H1 (cell line): ENCODE measurements around the gene CDX2. TPM values are rescaled to one million over a fixed set of nuclear protein-coding genes. Genes with fewer than 3 reads are reported as not detected.
A peak's percentile ranks its signal among the peaks of the same experiment; 100 is the strongest.

ENCODE experiments used
- CTCF ChIA-PET: fragments of 300-600 bp; sonication (Branson Sonifier 250); formaldehyde crosslinking; loops from one replicate; lab custom pipeline; 2021; ENCODE audit not compliant: partially characterized antibody; lab: Charles Lee
- POLR2A ChIA-PET: fragments of 300-600 bp; sonication (Branson Sonifier 250); formaldehyde crosslinking; loops from one replicate; lab custom pipeline; 2021; ENCODE audit warnings: inconsistent platforms; ENCODE audit not compliant: partially characterized antibody; lab: Charles Lee
- DNase-seq, 2 experiments: peaks; one replicate each; pipeline versions ENCODE4 v3.0.0 to v3.0.0-alpha.2; 2010 to 2022; ENCODE audit warnings: low spot score in 2 of 2, low read depth in 1 of 2, mixed read lengths in 1 of 2
- FAIRE-seq: peaks from 2 replicates; lab custom pipeline; 2011; peaks lifted over from hg19 to GRCh38; lab: Jason Lieb, UNC
- H2AFZ ChIP-seq: 2 replicates; pipeline ENCODE4 v1.8.1; 2012; ENCODE audit warnings: low read length, inconsistent platforms
- H2AK5ac ChIP-seq: 2 replicates; pipeline ENCODE4 v1.6.1; 2013; ENCODE audit warnings: low read depth, low read length
- H2BK120ac ChIP-seq: replicated peaks from 2 replicates; pipeline ENCODE3; 2013; ENCODE audit warnings: low read depth, low read length, inconsistent platforms
- H2BK12ac ChIP-seq: 2 replicates; pipeline ENCODE4 v1.6.1; 2013; ENCODE audit warnings: low read depth, low read length
- H2BK15ac ChIP-seq: 2 replicates; pipeline ENCODE4 v1.6.1; 2013; ENCODE audit warnings: low read length
- H2BK20ac ChIP-seq: 2 replicates; pipeline ENCODE4 v1.6.1; 2013; ENCODE audit warnings: low read length
- H2BK5ac ChIP-seq: 2 replicates; pipeline ENCODE4 v1.6.1; 2013; ENCODE audit warnings: low read depth, low read length
- H3K14ac ChIP-seq: 2 replicates; pipeline ENCODE4 v1.6.1; 2013; ENCODE audit warnings: inconsistent platforms; ENCODE audit not compliant: insufficient read length
- H3K18ac ChIP-seq: 2 replicates; pipeline ENCODE4 v1.6.1; 2013; ENCODE audit warnings: low read length; ENCODE audit errors: extremely low read depth
- H3K23ac ChIP-seq: 2 replicates; pipeline ENCODE4 v1.6.1; 2013; ENCODE audit warnings: inconsistent platforms; ENCODE audit not compliant: insufficient read length
- H3K23me2 ChIP-seq: 2 replicates; pipeline ENCODE4 v1.6.1; 2013; ENCODE audit warnings: low read depth, low read length
- H3K27ac ChIP-seq: 2 replicates; pipeline ENCODE4 v1.6.1; 2011; ENCODE audit warnings: low read depth, low read length, inconsistent platforms
- H3K27me3 ChIP-seq, 4 experiments: replicated peaks in 1 of 4; 1 replicate in 1 of 4; 2 replicates in 3 of 4; pipeline versions ENCODE4 v1.6.1 to v1.8.1; 2011 to 2013; ENCODE audit warnings: low read length in 3 of 4, mild to moderate bottlenecking in 3 of 4, inconsistent platforms in 2 of 4, mixed read lengths in 2 of 4, moderate library complexity in 1 of 4; ENCODE audit not compliant: control insufficient read depth in 3 of 4, insufficient read depth in 3 of 4; ENCODE audit errors: extremely low read depth in 1 of 4
- H3K36me3 ChIP-seq, 4 experiments: 2 replicates each; pipeline versions ENCODE4 v1.6.1 to v1.8.1; 2011 to 2013; ENCODE audit warnings: mild to moderate bottlenecking in 4 of 4, low read length in 3 of 4, moderate library complexity in 2 of 4, control low read depth in 1 of 4, inconsistent platforms in 1 of 4; ENCODE audit not compliant: insufficient read depth in 4 of 4, control insufficient read depth in 2 of 4
- H3K4ac ChIP-seq: replicated peaks from 2 replicates; pipeline ENCODE3; 2013; ENCODE audit warnings: low read length, low read depth, mixed read lengths, inconsistent platforms; ENCODE audit not compliant: insufficient read length
- H3K4me1 ChIP-seq, 4 experiments: replicated peaks in 1 of 4; 1 replicate in 1 of 4; 2 replicates in 3 of 4; pipeline versions ENCODE4 v1.6.1 to v1.8.1; 2011 to 2013; ENCODE audit warnings: low read length in 3 of 4, inconsistent platforms in 2 of 4, mixed read lengths in 1 of 4; ENCODE audit not compliant: insufficient read depth in 4 of 4, control insufficient read depth in 3 of 4
- H3K4me2 ChIP-seq, 2 experiments: 2 replicates each; pipeline versions ENCODE4 v1.6.1 to v1.8.1; 2011 to 2013; ENCODE audit warnings: low read depth in 2 of 2, low read length in 2 of 2, control low read depth in 1 of 2, inconsistent platforms in 1 of 2, mild to moderate bottlenecking in 1 of 2; ENCODE audit not compliant: insufficient read depth in 1 of 2
- H3K4me3 ChIP-seq, 4 experiments: fragments of 200-600, 300-600 bp in 1 of 4; sonication (generic), shearing (Covaris generic), sonication (Bioruptor Twin) in 1 of 4; 2 replicates each; pipeline versions ENCODE4 v1.5.1 to v1.8.1; 2011 to 2016; ENCODE audit warnings: low read length in 4 of 4, low read depth in 3 of 4, control low read depth in 2 of 4, inconsistent platforms in 2 of 4, mild to moderate bottlenecking in 2 of 4, mixed read lengths in 1 of 4, moderate library complexity in 1 of 4; ENCODE audit not compliant: insufficient read depth in 2 of 4; ENCODE audit errors: extremely low read depth in 1 of 4
- H3K56ac ChIP-seq: replicated peaks from 2 replicates; pipeline ENCODE3; 2013; ENCODE audit warnings: low read depth, mild to moderate bottlenecking, mixed read lengths, low read length, inconsistent platforms; ENCODE audit not compliant: insufficient read length
- H3K79me1 ChIP-seq: 2 replicates; pipeline ENCODE4 v1.6.1; 2013; ENCODE audit warnings: low read depth, low read length, control low read depth
- H3K79me2 ChIP-seq, 2 experiments: 2 replicates each; pipeline versions ENCODE4 v1.6.1 to v1.8.1; 2012 to 2013; ENCODE audit warnings: low read length in 2 of 2, mild to moderate bottlenecking in 2 of 2, inconsistent platforms in 1 of 2; ENCODE audit not compliant: insufficient read depth in 2 of 2, control insufficient read depth in 1 of 2
- H3K9ac ChIP-seq, 4 experiments: replicated peaks in 1 of 4; 1 replicate in 1 of 4; 2 replicates in 3 of 4; pipeline versions ENCODE4 v1.6.1 to v1.8.1; 2011 to 2013; ENCODE audit warnings: low read depth in 3 of 4, low read length in 3 of 4, control low read depth in 2 of 4, mild to moderate bottlenecking in 2 of 4, moderate library complexity in 2 of 4, inconsistent platforms in 1 of 4; ENCODE audit errors: extremely low read depth in 1 of 4
- H3K9me3 ChIP-seq, 2 experiments: 2 replicates each; pipeline versions ENCODE4 v1.6.1 to v1.8.1; 2012 to 2013; ENCODE audit warnings: mild to moderate bottlenecking in 2 of 2, moderate library complexity in 2 of 2, control low read depth in 1 of 2, inconsistent platforms in 1 of 2, low read depth in 1 of 2, low read length in 1 of 2, mixed read lengths in 1 of 2; ENCODE audit not compliant: insufficient read depth in 2 of 2
- H4K20me1 ChIP-seq, 2 experiments: replicated peaks in 1 of 2; 2 replicates each; pipeline versions ENCODE3 to v1.8.1; 2011 to 2013; ENCODE audit warnings: inconsistent platforms in 2 of 2, low read length in 2 of 2, mild to moderate bottlenecking in 1 of 2; ENCODE audit not compliant: insufficient read depth in 2 of 2, control insufficient read depth in 1 of 2
- H4K5ac ChIP-seq: 2 replicates; pipeline ENCODE4 v1.6.1; 2013; ENCODE audit warnings: low read length, low read depth, mixed read lengths, inconsistent platforms; ENCODE audit not compliant: insufficient read length
- H4K8ac ChIP-seq: 2 replicates; pipeline ENCODE4 v1.8.0; 2013; ENCODE audit warnings: mild to moderate bottlenecking, moderate library complexity, low read length, inconsistent platforms; ENCODE audit not compliant: insufficient read depth; ENCODE audit errors: extremely low read depth
- H4K91ac ChIP-seq: replicated peaks from 2 replicates; pipeline ENCODE3; 2013; ENCODE audit warnings: low read length, mixed read lengths, inconsistent platforms; ENCODE audit not compliant: insufficient read length
- ASH2L ChIP-seq: fragments of 200-600, 300-600 bp; sonication (generic); IDR thresholded peaks from one replicate; pipeline ENCODE4 v1.7.1; 2017; ENCODE audit warnings: low read length
- ATF3 ChIP-seq: IDR thresholded peaks from 2 replicates; pipeline ENCODE4 v1.6.1; 2011; ENCODE audit warnings: low read depth, mild to moderate bottlenecking, low read length; ENCODE audit not compliant: insufficient read depth
- BCL11A ChIP-seq, 2 experiments: IDR thresholded peaks; one replicate each; pipeline ENCODE4 v1.6.1; 2011; ENCODE audit warnings: low read depth in 2 of 2, low read length in 2 of 2, mild to moderate bottlenecking in 2 of 2
- CBX5 ChIP-seq: fragments of 300-800, 300-1000 bp; sonication (generic); IDR thresholded peaks from 2 replicates; pipeline ENCODE4 v1.7.1; 2016; ENCODE audit warnings: antibody characterized with exemption, low read length, low read depth
- CHD2 ChIP-seq: IDR thresholded peaks from 2 replicates; pipeline ENCODE4 v1.6.1; 2012; ENCODE audit warnings: low read length, improper control_type of control experiment
- CTBP2 ChIP-seq: IDR thresholded peaks from 2 replicates; pipeline ENCODE4 v1.7.0; 2011; ENCODE audit warnings: borderline replicate concordance, mild to moderate bottlenecking, moderate library complexity, mixed read lengths, low read length; ENCODE audit not compliant: insufficient read depth, insufficient read length
- GABPA ChIP-seq: IDR thresholded peaks from 2 replicates; pipeline ENCODE4 v1.6.1; 2011; ENCODE audit warnings: mild to moderate bottlenecking, low read length, moderate library complexity, borderline replicate concordance; ENCODE audit not compliant: insufficient read depth
- PHF8 ChIP-seq: fragments of 200-600 bp; sonication (generic); conservative IDR thresholded peaks from 2 replicates; pipeline ENCODE4 v1.7.1; 2012; ENCODE audit warnings: low read depth, mild to moderate bottlenecking, inconsistent platforms, low read length, moderate library complexity
- POLR2AphosphoS5 ChIP-seq: IDR thresholded peaks from 2 replicates; pipeline ENCODE4 v1.6.1; 2011; ENCODE audit warnings: low read depth, low read length
- RAD21 ChIP-seq, 2 experiments: IDR thresholded peaks in 1 of 2; conservative IDR thresholded peaks in 1 of 2; 2 replicates each; pipeline ENCODE4 v1.6.1; 2011; ENCODE audit warnings: low read depth in 2 of 2, low read length in 2 of 2, improper control_type of control experiment in 1 of 2, inconsistent platforms in 1 of 2, mild to moderate bottlenecking in 1 of 2, moderate library complexity in 1 of 2
- RBBP5 ChIP-seq: IDR thresholded peaks from 2 replicates; pipeline ENCODE4 v1.7.1; 2012; ENCODE audit warnings: low read depth, mild to moderate bottlenecking, inconsistent platforms, low read length, moderate library complexity, borderline replicate concordance
- RFX5 ChIP-seq: IDR thresholded peaks from 2 replicates; pipeline ENCODE4 v1.6.1; 2011; ENCODE audit warnings: low read depth, low read length, improper control_type of control experiment, borderline replicate concordance
- SIX5 ChIP-seq: IDR thresholded peaks from 2 replicates; pipeline ENCODE4 v1.6.1; 2011; ENCODE audit warnings: mild to moderate bottlenecking, low read depth, low read length
- YY1 ChIP-seq: IDR thresholded peaks from 2 replicates; pipeline ENCODE4 v1.6.1; 2011; ENCODE audit warnings: low read depth, mild to moderate bottlenecking, low read length
- WGBS, 2 experiments: shearing (Covaris generic) in 1 of 2; methylation state at CpG; one replicate each; pipeline versions ENCODE4 v1.1.6 to v1.1.7; 2013 to 2015; ENCODE audit warnings: low lambda C conversion rate in 2 of 2, mixed read lengths in 2 of 2, inconsistent platforms in 1 of 2, low coverage in 1 of 2, missing lambda C conversion rate in 1 of 2; ENCODE audit not compliant: insufficient replicate concordance in 2 of 2, insufficient coverage in 1 of 2, insufficient read length in 1 of 2; ENCODE audit errors: extremely low coverage in 1 of 2, missing lambda C conversion rate in 1 of 2; 5-methylcytosine and 5-hydroxymethylcytosine counted together
- polyA plus RNA-seq, 7 experiments: library from polyadenylated mRNA; depleted of rRNA in 3 of 7; stranded (reverse) in 5 of 7; unstranded in 2 of 7; fragments of >200 nt in 5 of 7; fragments of 200-250 nt in 2 of 7; gene quantifications; 1 replicate in 5 of 7; 2 replicates in 1 of 7; 4 replicates in 1 of 7; pipeline versions ENCODE4 v1.2.1 to v1.2.3, GENCODE V29; 2011 to 2013; ENCODE audit warnings: missing spikeins in 2 of 7, mixed read lengths in 2 of 7
- total RNA-seq: library from RNA; stranded (reverse); fragmentation: NEBNext Ultra II Directional; extraction: Animal tissue kit (Norgen Biotek cat#: 25700); gene quantifications from 2 replicates; pipeline ENCODE4 v1.2.1, GENCODE V29; 2021

Gene CDX2
- total and polyA plus RNA-seq, 2 of the 8 experiments (the other 6 are each of a cell fraction or from before 2014, with no cell fraction given): 0.09 TPM; not detected in 1

- Histone ChIP-seq H2AK5ac (no peak overlapping the region), H3K56ac (no peak overlapping the region), H3K79me2 (no peaks in the 10 kb centered on the region), H4K8ac (no peak overlapping the region), H3K4me2 (no peak overlapping the region), H2BK5ac (no peak overlapping the region), H2BK20ac (no peak overlapping the region), H3K23ac (no peak overlapping the region), H3K4me1 (no peaks in the 10 kb centered on the region; a peak in 1 of 7 replicates), H4K91ac (no peak overlapping the region), H3K14ac (no peak overlapping the region), H2BK15ac (no peak overlapping the region), H3K27ac (no peak overlapping the region), H3K9me3 (no peaks in the 10 kb centered on the region), H3K27me3 (no peaks in the 10 kb centered on the region), H2BK12ac (no peak overlapping the region), H4K20me1 (no peaks in the 10 kb centered on the region), H3K4ac (no peak overlapping the region), H4K5ac (no peak overlapping the region), H3K18ac (no peak overlapping the region), H3K23me2 (no peaks in the 10 kb centered on the region), H3K4me3 (no peak overlapping the region), H3K79me1 (no peaks in the 10 kb centered on the region), H3K9ac (no peak overlapping the region), H2AFZ (no peak overlapping the region), H2BK120ac (no peak overlapping the region), H3K36me3 (no peaks in the 10 kb centered on the region)
- no peak for DNase-seq
- FAIRE-seq: peak; percentile 19
- CTCF ChIA-PET: interaction anchor here (0.6 to 1.2 kb wide), 4 partner anchors 11 to 56 kb away, joined by 3 to 4 read pairs (median 4); no protein-coding TSS in a partner anchor
- 41% methylated on average over 3 of the region's 3 CpGs; no CpG with 5 or more reads in 1 of the 2 experiments for WGBS, 2 experiments
- POLR2A ChIA-PET: interaction anchor here (1.6 kb wide), 1 partner anchor 10 kb away, joined by 3 read pairs; no protein-coding TSS in a partner anchor
- TF ChIP-seq PHF8 (no peak), POLR2AphosphoS5 (no peak), CTBP2 (no peak), YY1 (no peak), GABPA (no peak), CHD2 (no peak), ATF3 (no peak), RFX5 (no peak), ASH2L (no peak), RBBP5 (no peak), CBX5 (no peak), BCL11A (IDR thresholded peaks at IDR 0.05; ENCODE audit: low read depth in 2 of 2, low read length in 2 of 2) (no peak), SIX5 (no peak), RAD21 (IDR thresholded peaks at IDR 0.05 in 1 of 2, conservative IDR thresholded peaks at IDR 0.05 in 1 of 2; ENCODE audit: low read depth in 2 of 2, low read length in 2 of 2) (no peak)
These were observed 45.2 kb upstream of the CDX2 start for GRCh38 chr13:28014301-28014700.
